Sigmoid colon (tissue), 7 donors: Measurements from ENCODE around the gene C1orf74. TPM values are rescaled to one million over a fixed set of nuclear protein-coding genes. Genes with fewer than 3 reads are reported as not detected.

Experiments
- DNase-seq: peaks from one replicate; pipeline ENCODE4 v3.0.0-alpha.2; 2019
- H3K27ac ChIP-seq, 4 donors: fragments of 200-600 bp; sonication (generic); one replicate each; pipeline ENCODE4 v1.5.1; 2016 to 2019; ENCODE audit warnings: mild to moderate bottlenecking in 1 of 4
- H3K27me3 ChIP-seq, 3 donors: fragments of 200-600 bp; sonication (generic); one replicate each; pipeline ENCODE4 v1.5.1; 2019; ENCODE audit warnings: mild to moderate bottlenecking in 1 of 3
- H3K36me3 ChIP-seq, 4 donors: fragments of 200-600 bp; sonication (generic); one replicate each; pipeline ENCODE4 v1.5.1; 2016 to 2019
- H3K4me1 ChIP-seq, 4 donors: fragments of 200-600 bp; sonication (generic); one replicate each; pipeline ENCODE4 v1.5.1; 2017 to 2019
- H3K4me3 ChIP-seq, 4 donors: fragments of 200-600 bp; sonication (generic); one replicate each; pipeline ENCODE4 v1.5.1; 2017 to 2019; ENCODE audit warnings: mild to moderate bottlenecking in 2 of 4, moderate library complexity in 1 of 4
- H3K9me3 ChIP-seq, 4 donors: fragments of 200-600 bp in 3 of 4; sonication (generic) in 3 of 4; one replicate each; pipeline versions ENCODE4 v1.5.1 to v1.6.1; 2013 to 2019
- CTCF ChIP-seq, 4 experiments: fragments of 450-650 bp in 3 of 4; fragments of 200-600 bp in 1 of 4; IDR thresholded peaks; one replicate each; pipeline ENCODE4 v1.5.1; 2016 to 2019; ENCODE audit warnings: antibody characterized with exemption in 4 of 4, mild to moderate bottlenecking in 3 of 4, moderate library complexity in 2 of 4
- EP300 ChIP-seq, 4 donors: sonication (generic); formaldehyde crosslinking; IDR thresholded peaks; one replicate each; pipeline ENCODE4 v1.6.1; 2017; ENCODE audit warnings: antibody characterized with exemption in 4 of 4
- POLR2A ChIP-seq, 2 donors: fragments of 450-650 bp; IDR thresholded peaks; one replicate each; pipeline ENCODE4 v1.6.1; 2016; ENCODE audit warnings: antibody characterized with exemption in 2 of 2, mild to moderate bottlenecking in 2 of 2, moderate library complexity in 2 of 2
- POLR2AphosphoS5 ChIP-seq, 4 donors: sonication (generic); formaldehyde crosslinking; IDR thresholded peaks; one replicate each; pipeline ENCODE4 v1.6.1; 2017; ENCODE audit warnings: antibody characterized with exemption in 4 of 4
- WGBS, 2 donors: extraction: QIAGEN DNeasy Blood & Tissue Kit; methylation state at CpG; one replicate each; pipeline ENCODE4 v1.1.7; 2013; 5-methylcytosine and 5-hydroxymethylcytosine counted together
- intact Hi-C: fragments of 100-400 bp; cut with DNase I; formaldehyde crosslinking; loops from one replicate; pipeline ENCODE4 v1.15.1; 2023
- polyA plus RNA-seq, 3 donors: library from polyadenylated mRNA; stranded (reverse); fragments of 200-250 nt; gene quantifications; one replicate each; pipeline ENCODE4 v1.2.3, GENCODE V29; 2013
- total RNA-seq, 4 donors: library from RNA; depleted of rRNA; stranded (reverse); fragments of >200 nt; gene quantifications; one replicate each; pipeline ENCODE4 v1.1.0, GENCODE V29; 2016
- donor health status: healthy with polysubstance abuse.
- donor health status: Bipolar disorder and iron deficiency.
- donor health status: healthy.

The C1orf74 gene
- total and polyA plus RNA-seq, 7 donors = 0.28 to 1.8 (median 1.2) TPM

GRCh38 chr1:209807509-209807908 is 23.1 kb upstream of the C1orf74 start:
- TF ChIP-seq POLR2AphosphoS5 (IDR thresholded peaks at IDR 0.05) (no peak), EP300 (IDR thresholded peaks at IDR 0.05) (no peak), CTCF (IDR thresholded peaks at IDR 0.05) (no peak), POLR2A (IDR thresholded peaks at IDR 0.05) (no peak)
- intact Hi-C loops = no loop called here
- no peak for DNase-seq

GRCh38 chr1:209805875-209806760 is 21.8 kb upstream of the C1orf74 start, which contains the start of gene IRF6:
Gene IRF6 (minus strand): TSS chr1:209806142. CDS start chr1:209801413, 4,729 bp downstream.
- H3K4me3 ChIP-seq = peak within 1 kb of the TSS in 3 of 4 donors; percentile 21 to 30 (median 22)
- H3K27me3 ChIP-seq = peaks cover 0 to 4% (median 0%) of the 10 kb centered on the region in 3 donors
- TF ChIP-seq CTCF (IDR thresholded peaks at IDR 0.05) (no peak), POLR2A (IDR thresholded peaks at IDR 0.05) (peak in 1 of 2 donors; percentile 86), POLR2AphosphoS5 (IDR thresholded peaks at IDR 0.05) (peak in 1 of 4 donors; percentile 65), EP300 (IDR thresholded peaks at IDR 0.05) (no peak)
- peak; percentile 69 for DNase-seq
- 2 to 6% methylated on average over 46 of the region's 46 CpGs for WGBS, 2 donors
- peaks cover 0 to 8% (median 7%) of the 10 kb centered on the region in 4 donors for H3K4me1 ChIP-seq
- H3K36me3 ChIP-seq = no peaks in the 10 kb centered on the region
- H3K27ac ChIP-seq = peak within 1 kb of the TSS in 2 of 4 donors; percentile 47 to 54
- H3K9me3 ChIP-seq = no peaks in the 10 kb centered on the region
- intact Hi-C loops = no loop called here

More at GRCh38 chr1:209807509-209807908, 23.1 kb upstream of the C1orf74 start:
- Histone ChIP-seq H3K36me3 (no peaks in the 10 kb centered on the region), H3K4me1 (peaks cover 0 to 8% (median 7%) of the 10 kb centered on the region in 4 donors), H3K27ac (no peak overlapping the region), H3K9me3 (no peaks in the 10 kb centered on the region), H3K27me3 (peaks cover 0 to 4% (median 0%) of the 10 kb centered on the region in 3 donors), H3K4me3 (no peak overlapping the region)
- WGBS, 2 donors = 79 to 85% methylated on average over 4 of the region's 4 CpGs

- DNase-seq = no peak
- Histone ChIP-seq H3K27me3 (peaks cover 0 to 4% (median 0%) of the 10 kb centered on the region in 3 donors), H3K9me3 (no peaks in the 10 kb centered on the region), H3K36me3 (no peaks in the 10 kb centered on the region), H3K4me1 (peaks cover 0 to 8% (median 7%) of the 10 kb centered on the region in 4 donors), H3K27ac (peak overlapping the region in 2 of 4 donors; percentile 47 to 54), H3K4me3 (peak overlapping the region in 3 of 4 donors; percentile 21 to 30 (median 22))
- 10 to 43% methylated on average over 19 of the region's 19 CpGs for WGBS, 2 donors
- no peak for TF ChIP-seq POLR2AphosphoS5 (IDR thresholded peaks at IDR 0.05)
- TF ChIP-seq EP300 (IDR thresholded peaks at IDR 0.05) = no peak
- no peak for TF ChIP-seq POLR2A (IDR thresholded peaks at IDR 0.05)
- no peak for TF ChIP-seq CTCF (IDR thresholded peaks at IDR 0.05)
- intact Hi-C loops = no loop called here
These were observed 21.0 kb upstream of the C1orf74 start for GRCh38 chr1:209805341-209805781.

- H3K36me3 ChIP-seq = no peaks in the 10 kb centered on the region
- H3K9me3 ChIP-seq = no peaks in the 10 kb centered on the region
- no peak for DNase-seq
- 83 to 84% methylated on average over 1 of the region's 1 CpG for WGBS, 2 donors
- H3K4me3 ChIP-seq = no peak overlapping the region
- intact Hi-C loops = no loop called here
- no peak overlapping the region for H3K27ac ChIP-seq
- H3K4me1 ChIP-seq = peaks cover 0 to 8% (median 7%) of the 10 kb centered on the region in 4 donors
- TF ChIP-seq CTCF (IDR thresholded peaks at IDR 0.05) (no peak), EP300 (IDR thresholded peaks at IDR 0.05) (no peak), POLR2A (IDR thresholded peaks at IDR 0.05) (no peak), POLR2AphosphoS5 (IDR thresholded peaks at IDR 0.05) (no peak)
- peaks cover 0 to 4% (median 0%) of the 10 kb centered on the region in 3 donors for H3K27me3 ChIP-seq
These were observed 19.2 kb upstream of the C1orf74 start for GRCh38 chr1:209803568-209803967.
